ENCODE results near the gene MYMX. TPM values are rescaled to one million over a fixed set of nuclear protein-coding genes. Genes with fewer than 3 reads are reported as not detected.
A peak's percentile ranks its signal among the peaks of the same experiment; 100 is the strongest.

The MYMX gene
- total RNA-seq, 1 experiment from 2014 or later = 1.8 TPM

DNA sequence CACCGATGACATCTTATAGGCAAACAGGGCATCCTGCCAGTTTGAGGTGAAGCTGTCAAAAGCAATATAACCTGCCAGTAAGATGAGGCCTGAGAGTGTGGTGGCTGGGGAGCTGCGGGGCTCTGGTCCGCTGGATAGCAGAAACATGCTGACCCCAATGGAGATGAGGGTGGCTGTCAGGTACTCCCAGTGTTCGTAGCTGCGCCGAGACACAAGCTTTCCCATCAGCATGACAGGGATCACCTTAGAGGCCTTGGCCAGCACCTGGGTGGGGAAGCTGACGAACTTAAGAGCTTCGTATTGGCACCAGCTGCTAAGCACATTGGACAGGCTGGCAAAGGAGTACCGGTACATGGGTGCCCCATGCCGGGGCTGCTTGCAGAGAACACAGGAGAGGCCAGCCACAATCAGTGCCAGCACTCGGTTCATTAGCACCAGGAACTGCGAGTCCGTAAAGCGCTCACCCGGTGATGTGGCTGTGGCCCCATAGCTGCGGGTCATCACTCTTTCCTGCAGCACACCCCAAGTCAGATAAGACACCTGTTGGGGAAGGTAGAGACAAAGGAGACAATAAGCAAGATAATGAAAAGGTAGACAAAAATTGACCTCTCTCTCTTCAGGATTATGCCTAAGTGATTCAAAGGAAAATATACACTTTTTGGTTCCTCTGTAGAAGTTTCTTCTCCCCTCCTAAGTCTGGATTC lies 38.5 kb downstream of the MYMX start:
- H3K27ac ChIP-seq (ENCODE audit: low read length) = peak overlapping the region; percentile 83
- POLR2A ChIA-PET = interaction anchor here (0.6 kb wide), 2 partner anchors 87 to 128 kb away, joined by 3 read pairs; partner anchors contain the start of gene TMEM63B
- in situ Hi-C loops (cut with HindIII; ENCODE audit: low pct_unique_long_range_greater_than_20kb, low sequenced_read_pairs) (no loop called here), intact Hi-C loops (cut with micrococcal nuclease; ENCODE audit: unreplicated experiment) (loop anchor here (10.0 kb wide), 1 partner anchor 160 kb away; no protein-coding TSS in a partner anchor)
- no TSS peak for BruUV-seq (replicated peaks)
- peaks cover 36% of the 10 kb centered on the region for H3K36me3 ChIP-seq (ENCODE audit: control insufficient read depth, insufficient read depth, low read length)
- no peaks in the 10 kb centered on the region for H3K9me3 ChIP-seq (ENCODE audit: control insufficient read depth, insufficient read depth, low read depth, low read length)
- no peak for DNase-seq (ENCODE audit: low read depth, low spot score)
- H3K4me1 ChIP-seq (ENCODE audit: control insufficient read depth, insufficient read depth, low read length) = peaks cover 55% of the 10 kb centered on the region
- ATAC-seq = peak; percentile 24
- TF ChIP-seq POLR2AphosphoS5 (IDR thresholded peaks at IDR 0.05; ENCODE audit: low read depth, low read length) (peak; percentile 69), SIN3A (IDR thresholded peaks at IDR 0.05; ENCODE audit: borderline replicate concordance, insufficient read depth, low read depth, low read length) (peak; percentile 79; the same call in 1 of the 2 replicates), TCF7L2 (IDR thresholded peaks at IDR 0.05; ENCODE audit: low read depth, low read length) (no peak)
- H3K4me3 ChIP-seq (ENCODE audit: low read depth in 2 of 2, low read length in 2 of 2) = peak overlapping the region in 1 of 2 experiments; percentile 95; a peak in 3 of 4 replicates
- CTCF ChIA-PET = interaction anchor here (0.9 kb wide), 1 partner anchor 34 kb away, joined by 3 read pairs; no protein-coding TSS in a partner anchor
- no peaks in the 10 kb centered on the region for H3K27me3 ChIP-seq (ENCODE audit: control insufficient read depth, insufficient read depth, low read length)

DNA sequence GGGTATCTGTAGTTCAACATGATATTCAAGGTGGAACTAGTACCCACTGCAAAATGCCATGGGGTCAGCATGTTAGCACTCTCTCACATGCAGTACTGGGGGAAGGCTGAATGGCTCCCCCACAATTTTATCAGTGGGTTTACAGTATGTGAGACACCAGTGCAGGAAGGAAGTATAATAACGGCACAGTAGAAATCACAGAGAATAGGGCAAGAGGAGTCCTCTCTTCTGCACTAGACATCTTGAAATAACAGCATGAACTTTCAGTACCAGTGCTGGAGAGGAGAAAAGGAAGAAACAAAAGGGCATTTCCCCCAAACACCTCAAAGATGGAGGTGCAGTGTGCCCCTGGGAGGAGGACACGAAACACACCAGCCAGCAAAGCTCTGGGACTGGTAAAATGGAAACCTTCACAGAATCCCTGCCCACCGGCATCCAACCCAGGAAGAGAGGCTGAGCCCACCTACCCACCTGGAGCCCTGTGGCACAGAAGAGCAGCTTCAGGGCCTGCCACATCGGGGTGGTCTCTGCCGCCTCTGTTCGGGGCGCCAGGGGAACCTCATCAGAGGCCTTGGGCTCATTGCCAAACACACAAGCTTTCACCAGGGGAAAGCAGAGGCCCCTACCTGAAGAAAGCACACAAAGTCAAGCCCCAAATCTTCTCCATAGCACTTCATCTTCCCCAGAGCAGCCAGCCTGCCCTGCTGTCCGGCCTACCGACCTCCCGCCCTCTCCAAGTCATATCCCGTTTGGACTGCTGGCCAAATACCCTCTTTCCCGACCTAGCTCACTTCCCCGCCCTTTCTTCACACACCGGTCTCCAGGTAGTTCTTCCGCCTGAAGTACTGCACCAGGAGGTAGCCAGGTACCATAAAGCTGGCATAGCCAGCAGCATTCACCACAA lies 39.4 kb downstream of the MYMX start:
- ATAC-seq (no peak), DNase-seq (ENCODE audit: low read depth, low spot score) (no peak)
- ChIA-PET CTCF (interaction anchor here (0.9 to 1.3 kb wide), 2 partner anchors 35 to 84 kb away, joined by 3 to 4 read pairs; no protein-coding TSS in a partner anchor), POLR2A (interaction anchor here (0.5 to 0.8 kb wide), 4 partner anchors 8 to 87 kb away, joined by 3 to 13 read pairs (median 4); no protein-coding TSS in a partner anchor)
- peaks cover 46% of the 10 kb centered on the region for H3K4me1 ChIP-seq (ENCODE audit: control insufficient read depth, insufficient read depth, low read length)
- H3K4me3 ChIP-seq (ENCODE audit: low read depth in 2 of 2, low read length in 2 of 2) = peak overlapping the region; percentile 87 to 95
- no peaks in the 10 kb centered on the region for H3K9me3 ChIP-seq (ENCODE audit: control insufficient read depth, insufficient read depth, low read depth, low read length)
- no peaks in the 10 kb centered on the region for H3K27me3 ChIP-seq (ENCODE audit: control insufficient read depth, insufficient read depth, low read length)
- BruUV-seq (replicated peaks) = no TSS peak
- intact Hi-C loops (cut with micrococcal nuclease; ENCODE audit: unreplicated experiment) (loop anchor here (10.0 kb wide), 1 partner anchor 161 kb away; no protein-coding TSS in a partner anchor), in situ Hi-C loops (cut with HindIII; ENCODE audit: low pct_unique_long_range_greater_than_20kb, low sequenced_read_pairs) (no loop called here)
- peaks cover 28% of the 10 kb centered on the region for H3K36me3 ChIP-seq (ENCODE audit: control insufficient read depth, insufficient read depth, low read length)
- H3K27ac ChIP-seq (ENCODE audit: low read length) = peak overlapping the region; percentile 83
- no peak for TF ChIP-seq POLR2AphosphoS5 (IDR thresholded peaks at IDR 0.05; ENCODE audit: low read depth, low read length)
- no peak for TF ChIP-seq SIN3A (IDR thresholded peaks at IDR 0.05; ENCODE audit: borderline replicate concordance, insufficient read depth, low read depth, low read length)
- TF ChIP-seq TCF7L2 (IDR thresholded peaks at IDR 0.05; ENCODE audit: low read depth, low read length) = no peak
- TF ChIP-seq, protein P1, sequence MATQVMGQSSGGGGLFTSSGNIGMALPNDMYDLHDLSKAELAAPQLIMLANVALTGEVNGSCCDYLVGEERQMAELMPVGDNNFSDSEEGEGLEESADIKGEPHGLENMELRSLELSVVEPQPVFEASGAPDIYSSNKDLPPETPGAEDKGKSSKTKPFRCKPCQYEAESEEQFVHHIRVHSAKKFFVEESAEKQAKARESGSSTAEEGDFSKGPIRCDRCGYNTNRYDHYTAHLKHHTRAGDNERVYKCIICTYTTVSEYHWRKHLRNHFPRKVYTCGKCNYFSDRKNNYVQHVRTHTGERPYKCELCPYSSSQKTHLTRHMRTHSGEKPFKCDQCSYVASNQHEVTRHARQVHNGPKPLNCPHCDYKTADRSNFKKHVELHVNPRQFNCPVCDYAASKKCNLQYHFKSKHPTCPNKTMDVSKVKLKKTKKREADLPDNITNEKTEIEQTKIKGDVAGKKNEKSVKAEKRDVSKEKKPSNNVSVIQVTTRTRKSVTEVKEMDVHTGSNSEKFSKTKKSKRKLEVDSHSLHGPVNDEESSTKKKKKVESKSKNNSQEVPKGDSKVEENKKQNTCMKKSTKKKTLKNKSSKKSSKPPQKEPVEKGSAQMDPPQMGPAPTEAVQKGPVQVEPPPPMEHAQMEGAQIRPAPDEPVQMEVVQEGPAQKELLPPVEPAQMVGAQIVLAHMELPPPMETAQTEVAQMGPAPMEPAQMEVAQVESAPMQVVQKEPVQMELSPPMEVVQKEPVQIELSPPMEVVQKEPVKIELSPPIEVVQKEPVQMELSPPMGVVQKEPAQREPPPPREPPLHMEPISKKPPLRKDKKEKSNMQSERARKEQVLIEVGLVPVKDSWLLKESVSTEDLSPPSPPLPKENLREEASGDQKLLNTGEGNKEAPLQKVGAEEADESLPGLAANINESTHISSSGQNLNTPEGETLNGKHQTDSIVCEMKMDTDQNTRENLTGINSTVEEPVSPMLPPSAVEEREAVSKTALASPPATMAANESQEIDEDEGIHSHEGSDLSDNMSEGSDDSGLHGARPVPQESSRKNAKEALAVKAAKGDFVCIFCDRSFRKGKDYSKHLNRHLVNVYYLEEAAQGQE (IDR thresholded peaks at IDR 0.05; ENCODE audit: insufficient read depth in 1 of 2, low read depth in 2 of 2, low read length in 1 of 2) = no peak
- TF ChIP-seq, protein P2, sequence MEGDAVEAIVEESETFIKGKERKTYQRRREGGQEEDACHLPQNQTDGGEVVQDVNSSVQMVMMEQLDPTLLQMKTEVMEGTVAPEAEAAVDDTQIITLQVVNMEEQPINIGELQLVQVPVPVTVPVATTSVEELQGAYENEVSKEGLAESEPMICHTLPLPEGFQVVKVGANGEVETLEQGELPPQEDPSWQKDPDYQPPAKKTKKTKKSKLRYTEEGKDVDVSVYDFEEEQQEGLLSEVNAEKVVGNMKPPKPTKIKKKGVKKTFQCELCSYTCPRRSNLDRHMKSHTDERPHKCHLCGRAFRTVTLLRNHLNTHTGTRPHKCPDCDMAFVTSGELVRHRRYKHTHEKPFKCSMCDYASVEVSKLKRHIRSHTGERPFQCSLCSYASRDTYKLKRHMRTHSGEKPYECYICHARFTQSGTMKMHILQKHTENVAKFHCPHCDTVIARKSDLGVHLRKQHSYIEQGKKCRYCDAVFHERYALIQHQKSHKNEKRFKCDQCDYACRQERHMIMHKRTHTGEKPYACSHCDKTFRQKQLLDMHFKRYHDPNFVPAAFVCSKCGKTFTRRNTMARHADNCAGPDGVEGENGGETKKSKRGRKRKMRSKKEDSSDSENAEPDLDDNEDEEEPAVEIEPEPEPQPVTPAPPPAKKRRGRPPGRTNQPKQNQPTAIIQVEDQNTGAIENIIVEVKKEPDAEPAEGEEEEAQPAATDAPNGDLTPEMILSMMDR (IDR thresholded peaks at IDR 0.05) = no peak
